ENCODE measurements around the gene OLIG2.

The OLIG2 gene

GRCh38 chr21:33025489-33026442 is at the start of gene OLIG2:
Gene OLIG2 (plus strand): TSS chr21:33025935. CDS start chr21:33026863, 928 bp downstream.
- no peak for TF ChIP-seq CTCF (IDR thresholded peaks at IDR 0.05; ENCODE audit: insufficient read depth, low read depth, low read length, missing control alignments)
- no peak within 1 kb of the TSS for H3K4me3 ChIP-seq (ENCODE audit: low read depth, low read length)
- no peak for DNase-seq (ENCODE audit: low read depth)

- no peak overlapping the region for H3K4me3 ChIP-seq (ENCODE audit: low read depth, low read length)
- no peak for TF ChIP-seq CTCF (IDR thresholded peaks at IDR 0.05; ENCODE audit: insufficient read depth, low read depth, low read length, missing control alignments)
- no peak for DNase-seq (ENCODE audit: low read depth)
Observed at GRCh38 chr21:32976791-32977190, 48.9 kb upstream of the OLIG2 start.

- DNase-seq (ENCODE audit: low read depth): no peak
- no peak for TF ChIP-seq CTCF (IDR thresholded peaks at IDR 0.05; ENCODE audit: insufficient read depth, low read depth, low read length, missing control alignments)
- H3K4me3 ChIP-seq (ENCODE audit: low read depth, low read length): no peak overlapping the region
Observed at GRCh38 chr21:32977216-32977615, 48.5 kb upstream of the OLIG2 start.

GRCh38 chr21:32978331-32979270 is 47.1 kb upstream of the OLIG2 start:
- no peak for DNase-seq (ENCODE audit: low read depth)
- TF ChIP-seq CTCF (IDR thresholded peaks at IDR 0.05; ENCODE audit: insufficient read depth, low read depth, low read length, missing control alignments): no peak
- H3K4me3 ChIP-seq (ENCODE audit: low read depth, low read length): no peak overlapping the region

GRCh38 chr21:32979598-32980268 is 46.0 kb upstream of the OLIG2 start:
- no peak for TF ChIP-seq CTCF (IDR thresholded peaks at IDR 0.05; ENCODE audit: insufficient read depth, low read depth, low read length, missing control alignments)
- DNase-seq (ENCODE audit: low read depth): no peak
- H3K4me3 ChIP-seq (ENCODE audit: low read depth, low read length): no peak overlapping the region

GRCh38 chr21:32981096-32981495 is 44.6 kb upstream of the OLIG2 start:
- no peak for TF ChIP-seq CTCF (IDR thresholded peaks at IDR 0.05; ENCODE audit: insufficient read depth, low read depth, low read length, missing control alignments)
- H3K4me3 ChIP-seq (ENCODE audit: low read depth, low read length): no peak overlapping the region

More at GRCh38 chr21:32981096-32981495, 44.6 kb upstream of the OLIG2 start:
- no peak for DNase-seq (ENCODE audit: low read depth)

Data from GM12865 (cell line).